ENCODE results near the gene TRMT2B.

GRCh38 chrX:100995469-100995868 lies 56.4 kb downstream of the TRMT2B start:
- TF ChIP-seq GATA3 (IDR thresholded peaks at IDR 0.05; ENCODE audit: low read depth, low read length) = no peak
- TF ChIP-seq GATA2 (IDR thresholded peaks at IDR 0.05; ENCODE audit: low read depth, low read length) = no peak
